IMR-90 (cell line): Measurements from ENCODE around the gene RFPL4A. TPM values are rescaled to one million over a fixed set of nuclear protein-coding genes. Genes with fewer than 3 reads are reported as not detected.

Experiments used
- ATAC-seq: fragments of 200-7000 bp; cut with Tn5 transposase; 2 replicates; pipeline ENCODE4 v1.9.1; 2020; ENCODE audit warnings: low read depth, mild to moderate bottlenecking, moderate library complexity
- BruUV-seq: library from RNA; stranded (reverse); fragments of 400-500 nt; replicated peaks from 2 replicates; lab custom pipeline; 2021; lab: Mats Ljungman, UMichigan
- CTCF ChIA-PET: fragments of 300-600 bp; formaldehyde crosslinking; extraction: SDS; loops from one replicate; lab custom pipeline; 2021; ENCODE audit warnings: antibody characterized with exemption; lab: Yijun Ruan, JAX
- POLR2A ChIA-PET: fragments of 300-600 bp; sonication (Branson Sonifier 250); formaldehyde crosslinking; loops from one replicate; lab custom pipeline; 2022; ENCODE audit warnings: antibody characterized with exemption; ENCODE audit not compliant: unreplicated experiment; lab: Charles Lee
- DNase-seq: peaks from one replicate; pipeline ENCODE4 v3.0.0; 2013
- H2AFZ ChIP-seq: replicated peaks from 2 replicates; pipeline ENCODE3; 2013; ENCODE audit warnings: low read length, mild to moderate bottlenecking; ENCODE audit not compliant: poor library complexity
- H2AK5ac ChIP-seq: 2 replicates; pipeline ENCODE4 v1.6.1; 2013; ENCODE audit warnings: low read depth, low read length, inconsistent platforms
- H2AK9ac ChIP-seq: replicated peaks from 2 replicates; pipeline ENCODE3; 2013; ENCODE audit warnings: mild to moderate bottlenecking, low read depth, low read length, moderate library complexity; ENCODE audit not compliant: poor library complexity
- H2BK120ac ChIP-seq: 2 replicates; pipeline ENCODE4 v1.6.1; 2013; ENCODE audit warnings: low read depth, low read length, inconsistent platforms
- H2BK15ac ChIP-seq: 3 replicates; pipeline ENCODE4 v1.6.1; 2013; ENCODE audit warnings: low read depth, low read length, inconsistent platforms
- H2BK20ac ChIP-seq: 2 replicates; pipeline ENCODE4 v1.6.1; 2013; ENCODE audit warnings: low read depth, mild to moderate bottlenecking, inconsistent platforms, low read length, moderate library complexity
- H2BK5ac ChIP-seq: 2 replicates; pipeline ENCODE4 v1.6.1; 2013; ENCODE audit warnings: mild to moderate bottlenecking, low read depth, low read length, inconsistent platforms; ENCODE audit not compliant: poor library complexity, severe bottlenecking
- H3K14ac ChIP-seq: replicated peaks from 2 replicates; pipeline ENCODE4 v1.6.1; 2013; ENCODE audit warnings: low read depth, low read length, inconsistent platforms
- H3K18ac ChIP-seq: 2 replicates; pipeline ENCODE4 v1.6.1; 2013; ENCODE audit warnings: low read depth, low read length, control low read depth
- H3K23ac ChIP-seq: 2 replicates; pipeline ENCODE4 v1.6.1; 2013; ENCODE audit warnings: low read depth, low read length, inconsistent platforms
- H3K27ac ChIP-seq: 2 replicates; pipeline ENCODE4 v1.5.1; 2013; ENCODE audit warnings: mild to moderate bottlenecking, control low read depth, low read length; ENCODE audit not compliant: insufficient read depth
- H3K27me3 ChIP-seq: 2 replicates; pipeline ENCODE4 v1.6.1; 2013; ENCODE audit warnings: low read length; ENCODE audit not compliant: control insufficient read depth, insufficient read depth
- H3K36me3 ChIP-seq: 2 replicates; pipeline ENCODE4 v1.6.1; 2013; ENCODE audit warnings: low read length, mixed read lengths; ENCODE audit not compliant: control insufficient read depth, insufficient read depth
- H3K4ac ChIP-seq: 2 replicates; pipeline ENCODE4 v1.6.1; 2013; ENCODE audit warnings: low read depth, low read length, inconsistent platforms
- H3K4me1 ChIP-seq: 2 replicates; pipeline ENCODE4 v1.6.1; 2013; ENCODE audit warnings: low read length, mixed read lengths; ENCODE audit not compliant: control insufficient read depth, insufficient read depth
- H3K4me2 ChIP-seq: 2 replicates; pipeline ENCODE4 v1.6.1; 2013; ENCODE audit warnings: low read depth, mild to moderate bottlenecking, control low read depth, low read length, moderate library complexity
- H3K4me3 ChIP-seq: 2 replicates; pipeline ENCODE4 v1.5.1; 2013; ENCODE audit warnings: low read depth, mild to moderate bottlenecking, control low read depth, low read length, moderate library complexity; ENCODE audit not compliant: insufficient read depth
- H3K56ac ChIP-seq: 2 replicates; pipeline ENCODE4 v1.6.1; 2013; ENCODE audit warnings: low read length, inconsistent platforms; ENCODE audit not compliant: insufficient read depth; ENCODE audit errors: extremely low read depth
- H3K79me1 ChIP-seq, 2 experiments: 2 replicates each; pipeline ENCODE4 v1.6.1; 2013; ENCODE audit warnings: low read length in 2 of 2, inconsistent platforms in 1 of 2, low read depth in 1 of 2
- H3K9ac ChIP-seq: 2 replicates; pipeline ENCODE4 v1.6.1; 2013; ENCODE audit warnings: low read depth, low read length, control low read depth
- H3K9me1 ChIP-seq: 2 replicates; pipeline ENCODE4 v1.6.1; 2013; ENCODE audit warnings: low read length, inconsistent platforms; ENCODE audit not compliant: insufficient read depth
- H3K9me3 ChIP-seq: 2 replicates; pipeline ENCODE4 v1.6.1; 2013; ENCODE audit warnings: low read length; ENCODE audit not compliant: control insufficient read depth, insufficient read depth
- H4K20me1 ChIP-seq: 2 replicates; pipeline ENCODE4 v1.6.1; 2013; ENCODE audit warnings: low read length, inconsistent platforms; ENCODE audit not compliant: insufficient read depth
- H4K5ac ChIP-seq: 2 replicates; pipeline ENCODE4 v1.6.1; 2013; ENCODE audit warnings: mild to moderate bottlenecking, low read depth, low read length, control low read depth
- H4K8ac ChIP-seq, 2 experiments: 2 replicates each; pipeline ENCODE4 v1.6.1; 2013; ENCODE audit warnings: low read depth in 2 of 2, low read length in 2 of 2, control low read depth in 1 of 2, inconsistent platforms in 1 of 2
- H4K91ac ChIP-seq: 2 replicates; pipeline ENCODE4 v1.6.1; 2013; ENCODE audit warnings: low read depth, low read length, inconsistent platforms; ENCODE audit not compliant: insufficient read depth
- CTCF ChIP-seq: conservative IDR thresholded peaks from 2 replicates; pipeline ENCODE4 v1.5.1; 2012; ENCODE audit warnings: mild to moderate bottlenecking, low read depth, low read length, improper control_type of control experiment
- FOS ChIP-seq: fragments of 150-350 bp; IDR thresholded peaks from 2 replicates; pipeline ENCODE4 v1.6.1; 2016; ENCODE audit warnings: low read depth, low read length
- MAFK ChIP-seq: IDR thresholded peaks from 2 replicates; pipeline ENCODE4 v1.6.1; 2012; ENCODE audit warnings: low read depth, low read length, improper control_type of control experiment
- POLR2A ChIP-seq: IDR thresholded peaks from 2 replicates; pipeline ENCODE4 v1.6.1; 2012; ENCODE audit warnings: mild to moderate bottlenecking, low read depth, low read length
- RAD21 ChIP-seq: IDR thresholded peaks from 2 replicates; pipeline ENCODE4 v1.6.1; 2012; ENCODE audit warnings: low read length, improper control_type of control experiment
- RCOR1 ChIP-seq: IDR thresholded peaks from 2 replicates; pipeline ENCODE4 v1.6.1; 2012; ENCODE audit warnings: mild to moderate bottlenecking, low read length, improper control_type of control experiment; ENCODE audit not compliant: insufficient replicate concordance
- RFX5 ChIP-seq: IDR thresholded peaks from 2 replicates; pipeline ENCODE4 v1.8.0; 2012; ENCODE audit warnings: low read depth, mild to moderate bottlenecking, low read length, moderate library complexity
- USF2 ChIP-seq: fragments of 150-350 bp; IDR thresholded peaks from 2 replicates; pipeline ENCODE4 v1.6.1; 2017; ENCODE audit warnings: mild to moderate bottlenecking, antibody characterized with exemption, low read length, low read depth
- WGBS, 2 experiments: methylation state at CpG; one replicate each; pipeline versions ENCODE4 v1.1.5 to v1.1.7; 2013; ENCODE audit warnings: missing lambda C conversion rate in 2 of 2; ENCODE audit not compliant: insufficient read length in 1 of 2; ENCODE audit errors: extremely low coverage in 2 of 2; 5-methylcytosine and 5-hydroxymethylcytosine counted together
- dilution Hi-C: fragments of 300-500 bp; cut with HindIII; formaldehyde crosslinking; loops from one replicate; pipeline ENCODE4 v1.14.3; 2018; ENCODE audit warnings: low sequenced_read_pairs; ENCODE audit not compliant: unreplicated experiment
- in situ Hi-C: fragments of 300-500 bp; cut with MboI; formaldehyde crosslinking; loops from 3 replicates; pipeline ENCODE4 v1.14.3; 2019; ENCODE audit warnings: low sequenced_read_pairs, inconsistent platforms, mixed read lengths
- intact Hi-C: fragments of 100-400 bp; cut with micrococcal nuclease; formaldehyde crosslinking; loops from 2 replicates; pipeline ENCODE4 v1.10.0; 2022
- polyA plus RNA-seq, 3 experiments: library from polyadenylated mRNA; depleted of rRNA; stranded (reverse); fragments of >200 nt; gene quantifications; 2 replicates each; pipeline ENCODE4 v1.2.3, GENCODE V29; 2012; ENCODE audit warnings: low replicate concordance in 1 of 3
- total RNA-seq: library from RNA; depleted of rRNA; stranded (reverse); fragments of >200 nt; gene quantifications from 2 replicates; pipeline ENCODE4 v1.2.3, GENCODE V29; 2012

The RFPL4A gene
- total and polyA plus RNA-seq, 2 of the 4 experiments (the other 2 are of a cell fraction): 0.07 TPM; not detected in 1

- no peak for TF ChIP-seq USF2
Observed at GRCh38 chr19:55712804-55713631, 45.9 kb upstream of the RFPL4A start (continued).

GRCh38 chr19:55716531-55716930 is 42.4 kb upstream of the RFPL4A start:
- no peak overlapping the region for H3K56ac ChIP-seq
- H4K20me1 ChIP-seq: no peaks in the 10 kb centered on the region
- H3K4me2 ChIP-seq: no peak overlapping the region
- H3K36me3 ChIP-seq: no peaks in the 10 kb centered on the region
- no peak overlapping the region for H3K27ac ChIP-seq
- H3K79me1 ChIP-seq: no peaks in the 10 kb centered on the region
- no peak overlapping the region for H4K8ac ChIP-seq
- no peak for ATAC-seq
- no peak overlapping the region for H3K4me3 ChIP-seq
- intact Hi-C loops (no loop called here), in situ Hi-C loops (no loop called here), dilution Hi-C loops (no loop called here)
- TF ChIP-seq RFX5 (no peak), RAD21 (no peak), POLR2A (no peak), RCOR1 (no peak), FOS (no peak), CTCF (no peak), MAFK (no peak)
- H3K9me3 ChIP-seq: peaks cover 13% of the 10 kb centered on the region
- H2BK20ac ChIP-seq: no peak overlapping the region
- no peak overlapping the region for H2AK9ac ChIP-seq
- no peaks in the 10 kb centered on the region for H3K9me1 ChIP-seq
- no peak overlapping the region for H2BK5ac ChIP-seq
- H4K5ac ChIP-seq: no peak overlapping the region
- no peak overlapping the region for H2AK5ac ChIP-seq
- CTCF ChIA-PET: no interaction called here
- no peak for DNase-seq
- 77% methylated on average over 6 of the region's 15 CpGs; no CpG with 5 or more reads in 1 of the 2 experiments for WGBS, 2 experiments
- no peak overlapping the region for H2BK120ac ChIP-seq
- H3K18ac ChIP-seq: no peak overlapping the region
- BruUV-seq: no TSS peak
- no peaks in the 10 kb centered on the region for H3K4me1 ChIP-seq
- H2BK15ac ChIP-seq: no peak overlapping the region
- no peak overlapping the region for H3K9ac ChIP-seq
- H3K4ac ChIP-seq: no peak overlapping the region
- no peak overlapping the region for H4K91ac ChIP-seq
- no peak overlapping the region for H3K14ac ChIP-seq
- H3K27me3 ChIP-seq: no peaks in the 10 kb centered on the region
- H2AFZ ChIP-seq: peak overlapping the region; percentile 33
- POLR2A ChIA-PET: no interaction called here
- no peak overlapping the region for H3K23ac ChIP-seq
